Natural killer cell (primary cell): Measurements from ENCODE around the gene SPRED1. TPM values are rescaled to one million over a fixed set of nuclear protein-coding genes. Genes with fewer than 3 reads are reported as not detected.

ENCODE experiments used
- ATAC-seq, 3 donors: fragments of 150-1000 bp in 2 of 3; fragments of 200-7000 bp in 1 of 3; cut with Tn5 transposase; 1 replicate in 1 of 3; 2 replicates in 2 of 3; pipeline ENCODE4 v1.10.0; 2021; ENCODE audit warnings: mild to moderate bottlenecking in 2 of 3, moderate library complexity in 2 of 3
- DNase-seq, 2 donors: peaks; one replicate each; pipeline versions ENCODE4 v3.0.0 to v3.0.0-alpha.2; 2013 to 2021; ENCODE audit warnings: mixed read lengths in 1 of 2
- H3K27ac ChIP-seq: one replicate; pipeline ENCODE4 v1.5.1; 2013; ENCODE audit warnings: mild to moderate bottlenecking, low read length
- H3K27me3 ChIP-seq: one replicate; pipeline ENCODE4 v1.6.1; 2013; ENCODE audit warnings: low read length; ENCODE audit not compliant: control insufficient read depth, insufficient read depth
- H3K36me3 ChIP-seq: one replicate; pipeline ENCODE4 v1.6.1; 2013; ENCODE audit warnings: low read length; ENCODE audit not compliant: control insufficient read depth, insufficient read depth
- H3K4me1 ChIP-seq: one replicate; pipeline ENCODE4 v1.6.1; 2013; ENCODE audit warnings: low read length; ENCODE audit not compliant: control insufficient read depth, insufficient read depth
- H3K4me3 ChIP-seq: one replicate; pipeline ENCODE4 v1.5.1; 2013; ENCODE audit warnings: low read length
- H3K9me3 ChIP-seq: one replicate; pipeline ENCODE4 v1.6.1; 2013; ENCODE audit warnings: low read length; ENCODE audit not compliant: control insufficient read depth, insufficient read depth
- H3K27ac Mint-ChIP-seq, 2 donors: one replicate each; pipeline ENCODE4 v1.8.0; 2022; ENCODE audit warnings: mild to moderate bottlenecking in 2 of 2, mixed read lengths in 2 of 2, moderate library complexity in 1 of 2
- H3K27me3 Mint-ChIP-seq, 2 donors: one replicate each; pipeline ENCODE4 v1.8.0; 2022; ENCODE audit warnings: low read depth in 2 of 2, mixed read lengths in 2 of 2
- H3K36me3 Mint-ChIP-seq: one replicate; pipeline ENCODE4 v1.8.0; 2022; ENCODE audit warnings: mixed read lengths
- H3K4me1 Mint-ChIP-seq, 2 donors: one replicate each; pipeline ENCODE4 v1.8.0; 2022; ENCODE audit warnings: mixed read lengths in 2 of 2
- H3K4me3 Mint-ChIP-seq: one replicate; pipeline ENCODE4 v1.8.0; 2022; ENCODE audit warnings: mild to moderate bottlenecking, moderate library complexity, mixed read lengths
- H3K9me3 Mint-ChIP-seq, 2 donors: one replicate each; pipeline ENCODE4 v1.8.0; 2022; ENCODE audit warnings: mixed read lengths in 2 of 2
- CTCF ChIP-seq: fragments of 200-600 bp; IDR thresholded peaks from one replicate; pipeline ENCODE4 v1.8.0; 2022; ENCODE audit warnings: antibody characterized with exemption
- WGBS: methylation state at CpG from one replicate; pipeline ENCODE4 v1.1.7; 2013; ENCODE audit warnings: missing lambda C conversion rate; ENCODE audit not compliant: insufficient coverage; 5-methylcytosine and 5-hydroxymethylcytosine counted together
- intact Hi-C: fragments of 100-400 bp; cut with micrococcal nuclease; formaldehyde crosslinking; loops from one replicate; pipeline ENCODE4 v1.14.2; 2022
- total RNA-seq, 4 donors: library from RNA; stranded (reverse); fragments of 120-200 nt in 1 of 4; gene quantifications; one replicate each; pipeline versions ENCODE4 v1.2.3 to v1.2.4, GENCODE V29; 2013 to 2022

SPRED1 gene
- total RNA-seq, 3 donors from 2014 or later (not counting 1 experiment from before 2014, with no cell fraction given), result 1.1 to 2.0 (median 1.5) TPM

GRCh38 chr15:38316311-38316710, 63.7 kb downstream of the SPRED1 start:
- no peaks in the 10 kb centered on the region for H3K9me3 Mint-ChIP-seq
- 100% methylated on average over 1 of the region's 2 CpGs for WGBS
- TF ChIP-seq CTCF, result no peak
- Histone ChIP-seq H3K4me1 (no peaks in the 10 kb centered on the region), H3K27me3 (no peaks in the 10 kb centered on the region), H3K9me3 (no peaks in the 10 kb centered on the region), H3K36me3 (no peaks in the 10 kb centered on the region), H3K4me3 (no peak overlapping the region), H3K27ac (no peak overlapping the region)
- H3K27ac Mint-ChIP-seq, result no peak overlapping the region
- intact Hi-C loops, result no loop called here
- peaks cover 0 to 2% of the 10 kb centered on the region in 2 donors for H3K27me3 Mint-ChIP-seq
- no peak overlapping the region for H3K4me3 Mint-ChIP-seq
- ATAC-seq (no peak), DNase-seq (no peak)
- no peaks in the 10 kb centered on the region for H3K4me1 Mint-ChIP-seq
- no peaks in the 10 kb centered on the region for H3K36me3 Mint-ChIP-seq

GRCh38 chr15:38320181-38320580, 67.5 kb downstream of the SPRED1 start:
- DNase-seq (no peak), ATAC-seq (no peak)
- Histone ChIP-seq H3K27me3 (no peaks in the 10 kb centered on the region), H3K9me3 (no peaks in the 10 kb centered on the region), H3K27ac (no peak overlapping the region), H3K4me1 (no peaks in the 10 kb centered on the region), H3K36me3 (no peaks in the 10 kb centered on the region), H3K4me3 (no peak overlapping the region)
- H3K36me3 Mint-ChIP-seq, result no peaks in the 10 kb centered on the region
- no peak for TF ChIP-seq CTCF
- H3K4me1 Mint-ChIP-seq, result peaks cover under 1 to 1% of the 10 kb centered on the region in 2 donors
- H3K27me3 Mint-ChIP-seq, result no peaks in the 10 kb centered on the region
- no peaks in the 10 kb centered on the region for H3K9me3 Mint-ChIP-seq
- H3K27ac Mint-ChIP-seq, result no peak overlapping the region
- no peak overlapping the region for H3K4me3 Mint-ChIP-seq
- intact Hi-C loops, result no loop called here

- TF ChIP-seq CTCF, result no peak
- H3K27ac Mint-ChIP-seq, result no peak overlapping the region
- H3K27ac ChIP-seq, result no peak overlapping the region
- H3K36me3 Mint-ChIP-seq, result no peaks in the 10 kb centered on the region
- DNase-seq (no peak), ATAC-seq (no peak)
- H3K36me3 ChIP-seq, result no peaks in the 10 kb centered on the region
- H3K27me3 ChIP-seq, result no peaks in the 10 kb centered on the region
- no peak overlapping the region for H3K4me3 Mint-ChIP-seq
- no peaks in the 10 kb centered on the region for H3K9me3 Mint-ChIP-seq
- H3K4me3 ChIP-seq, result no peak overlapping the region
- no peaks in the 10 kb centered on the region for H3K9me3 ChIP-seq
- H3K4me1 ChIP-seq, result no peaks in the 10 kb centered on the region
- H3K4me1 Mint-ChIP-seq, result peaks cover 6 to 7% of the 10 kb centered on the region in 2 donors
- H3K27me3 Mint-ChIP-seq, result no peaks in the 10 kb centered on the region
- intact Hi-C loops, result no loop called here
- 46% methylated on average over 2 of the region's 2 CpGs for WGBS
These were observed 68.2 kb downstream of the SPRED1 start for GRCh38 chr15:38320866-38321265.

- no peaks in the 10 kb centered on the region for H3K36me3 ChIP-seq
- no peaks in the 10 kb centered on the region for H3K36me3 Mint-ChIP-seq
- DNase-seq (no peak), ATAC-seq (no peak)
- H3K27me3 ChIP-seq, result no peaks in the 10 kb centered on the region
- no peak for TF ChIP-seq CTCF
- intact Hi-C loops, result no loop called here
- H3K4me1 ChIP-seq, result no peaks in the 10 kb centered on the region
- H3K9me3 ChIP-seq, result no peaks in the 10 kb centered on the region
- no peak overlapping the region for H3K4me3 ChIP-seq
- H3K27me3 Mint-ChIP-seq, result no peaks in the 10 kb centered on the region
- 97% methylated on average over 4 of the region's 4 CpGs for WGBS
- peaks cover 6 to 7% of the 10 kb centered on the region in 2 donors for H3K4me1 Mint-ChIP-seq
- H3K9me3 Mint-ChIP-seq, result no peaks in the 10 kb centered on the region
- no peak overlapping the region for H3K4me3 Mint-ChIP-seq
- no peak overlapping the region for H3K27ac ChIP-seq
- no peak overlapping the region for H3K27ac Mint-ChIP-seq
These were observed 71.3 kb downstream of the SPRED1 start for GRCh38 chr15:38323895-38324294.
